ENCODE data around the gene NUP50. TPM values are rescaled to one million over a fixed set of nuclear protein-coding genes. Genes with fewer than 3 reads are reported as not detected.

The NUP50 gene
- total RNA-seq, 1 donor = 96.7 TPM

GRCh38 chr22:45207533-45207932 is 43.8 kb downstream of the NUP50 start:
- no peaks in the 10 kb centered on the region for H3K27me3 ChIP-seq (ENCODE audit: insufficient read depth, low read length)
- no peak overlapping the region for H3K4me3 ChIP-seq (ENCODE audit: low read length)
- no peaks in the 10 kb centered on the region for H3K9me3 ChIP-seq (ENCODE audit: low read depth, low read length)
- H3K4me1 ChIP-seq (ENCODE audit: insufficient read depth, low read length) = peaks cover 8% of the 10 kb centered on the region

DNA sequence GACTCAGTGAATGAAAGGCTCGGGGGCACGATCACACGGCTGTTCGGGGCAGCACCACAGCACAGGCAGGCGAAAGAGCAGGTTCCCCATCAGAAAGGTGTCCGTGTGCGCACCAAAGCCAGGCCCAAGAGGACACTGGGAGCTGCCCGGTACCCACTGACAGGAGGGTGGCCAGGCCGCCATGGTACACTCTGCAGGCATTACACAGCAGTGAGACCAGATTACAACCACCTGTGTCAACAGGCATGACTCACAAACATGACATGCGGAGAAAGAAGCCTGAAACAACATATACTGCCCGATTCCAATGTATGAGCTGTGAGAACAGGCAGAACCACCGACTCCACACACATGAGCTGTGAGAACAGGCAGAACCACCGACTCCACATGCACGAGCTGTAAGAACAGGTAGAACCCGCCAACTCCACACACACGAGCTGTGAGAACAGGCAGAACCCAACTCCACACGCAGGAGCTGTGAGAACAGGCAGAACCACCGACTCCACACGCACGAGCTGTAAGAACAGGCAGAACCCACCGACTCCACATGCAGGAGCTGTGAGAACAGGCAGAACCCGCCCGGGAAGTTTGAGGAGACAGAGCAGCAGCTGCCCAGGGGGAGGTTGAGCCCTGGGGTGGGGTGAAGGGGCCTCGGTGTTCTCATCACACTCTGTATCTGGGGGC is 44.4 kb downstream of the NUP50 start:
- Histone ChIP-seq H3K4me1 (ENCODE audit: insufficient read depth, low read length) (peaks cover 14% of the 10 kb centered on the region), H3K9me3 (ENCODE audit: low read depth, low read length) (no peaks in the 10 kb centered on the region), H3K4me3 (ENCODE audit: low read length) (no peak overlapping the region), H3K27me3 (ENCODE audit: insufficient read depth, low read length) (no peaks in the 10 kb centered on the region)

DNA sequence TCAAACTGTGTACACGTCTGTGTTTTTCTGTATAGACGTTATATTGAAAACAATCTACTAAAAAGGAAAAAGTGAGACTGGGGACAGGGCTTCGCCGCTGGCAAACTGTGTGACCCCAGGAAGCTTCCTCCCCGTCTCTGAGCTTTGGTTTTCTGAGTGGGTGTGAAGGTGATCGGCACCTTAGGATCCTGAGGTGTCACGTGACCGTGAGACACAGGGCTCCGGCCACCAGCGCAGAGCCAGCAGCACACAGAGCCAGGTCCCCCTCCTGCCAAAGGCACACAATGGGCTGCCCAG is 44.9 kb downstream of the NUP50 start:
- no peak overlapping the region for H3K4me3 ChIP-seq (ENCODE audit: low read length)
- H3K9me3 ChIP-seq (ENCODE audit: low read depth, low read length) = no peaks in the 10 kb centered on the region
- H3K4me1 ChIP-seq (ENCODE audit: insufficient read depth, low read length) = peaks cover 19% of the 10 kb centered on the region
- no peaks in the 10 kb centered on the region for H3K27me3 ChIP-seq (ENCODE audit: insufficient read depth, low read length)

GRCh38 chr22:45208993-45209838 is 45.5 kb downstream of the NUP50 start:
- H3K4me1 ChIP-seq (ENCODE audit: insufficient read depth, low read length) = peaks cover 24% of the 10 kb centered on the region
- H3K9me3 ChIP-seq (ENCODE audit: low read depth, low read length) = no peaks in the 10 kb centered on the region
- H3K27me3 ChIP-seq (ENCODE audit: insufficient read depth, low read length) = no peaks in the 10 kb centered on the region
- H3K4me3 ChIP-seq (ENCODE audit: low read length) = no peak overlapping the region

- Histone ChIP-seq H3K4me3 (ENCODE audit: low read length) (no peak overlapping the region), H3K4me1 (ENCODE audit: insufficient read depth, low read length) (peaks cover 32% of the 10 kb centered on the region), H3K9me3 (ENCODE audit: low read depth, low read length) (no peaks in the 10 kb centered on the region), H3K27me3 (ENCODE audit: insufficient read depth, low read length) (no peaks in the 10 kb centered on the region)
Observed at GRCh38 chr22:45210174-45210573, 46.4 kb downstream of the NUP50 start.

DNA sequence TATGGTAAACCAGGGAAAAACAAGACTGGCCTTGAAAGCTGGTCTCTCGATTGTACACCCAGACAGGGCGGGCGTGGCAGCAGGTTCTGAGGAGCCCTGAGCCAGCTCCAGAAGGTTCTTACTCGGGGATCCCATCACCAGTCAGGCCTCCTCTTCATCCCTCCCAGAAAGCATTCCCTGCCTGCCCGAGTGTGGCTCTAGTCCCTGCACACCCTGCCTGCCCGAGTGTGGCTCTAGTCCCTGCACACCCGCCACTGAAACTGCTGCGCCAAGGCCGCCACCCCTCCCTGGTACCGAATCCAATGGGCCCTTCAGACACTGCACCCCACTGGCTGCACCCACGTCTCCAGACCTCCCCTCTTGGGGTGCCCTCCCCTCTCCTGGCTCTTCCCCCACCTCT is 46.9 kb downstream of the NUP50 start:
- peaks cover 32% of the 10 kb centered on the region for H3K4me1 ChIP-seq (ENCODE audit: insufficient read depth, low read length)

GRCh38 chr22:45210991-45211390 is 47.3 kb downstream of the NUP50 start:
- H3K4me1 ChIP-seq (ENCODE audit: insufficient read depth, low read length) = peaks cover 32% of the 10 kb centered on the region

More for the DNA sequence above, 46.9 kb downstream of the NUP50 start:
- Histone ChIP-seq H3K27me3 (ENCODE audit: insufficient read depth, low read length) (no peaks in the 10 kb centered on the region), H3K9me3 (ENCODE audit: low read depth, low read length) (no peaks in the 10 kb centered on the region), H3K4me3 (ENCODE audit: low read length) (no peak overlapping the region)

GRCh38 chr22:45211435-45211834 is 47.7 kb downstream of the NUP50 start:
- H3K4me3 ChIP-seq (ENCODE audit: low read length) = no peak overlapping the region
- H3K27me3 ChIP-seq (ENCODE audit: insufficient read depth, low read length) = no peaks in the 10 kb centered on the region
- H3K9me3 ChIP-seq (ENCODE audit: low read depth, low read length) = no peaks in the 10 kb centered on the region
- H3K4me1 ChIP-seq (ENCODE audit: insufficient read depth, low read length) = peaks cover 32% of the 10 kb centered on the region

More at GRCh38 chr22:45210991-45211390, 47.3 kb downstream of the NUP50 start:
- H3K27me3 ChIP-seq (ENCODE audit: insufficient read depth, low read length) = no peaks in the 10 kb centered on the region
- no peak overlapping the region for H3K4me3 ChIP-seq (ENCODE audit: low read length)
- H3K9me3 ChIP-seq (ENCODE audit: low read depth, low read length) = no peaks in the 10 kb centered on the region

GRCh38 chr22:45211848-45212247 is 48.1 kb downstream of the NUP50 start:
- H3K4me3 ChIP-seq (ENCODE audit: low read length) = no peak overlapping the region
- H3K4me1 ChIP-seq (ENCODE audit: insufficient read depth, low read length) = peaks cover 32% of the 10 kb centered on the region
- no peaks in the 10 kb centered on the region for H3K9me3 ChIP-seq (ENCODE audit: low read depth, low read length)
- H3K27me3 ChIP-seq (ENCODE audit: insufficient read depth, low read length) = no peaks in the 10 kb centered on the region

GRCh38 chr22:45212306-45212709 is 48.6 kb downstream of the NUP50 start:
- no peaks in the 10 kb centered on the region for H3K9me3 ChIP-seq (ENCODE audit: low read depth, low read length)
- H3K4me3 ChIP-seq (ENCODE audit: low read length) = no peak overlapping the region
- peaks cover 32% of the 10 kb centered on the region for H3K4me1 ChIP-seq (ENCODE audit: insufficient read depth, low read length)
- H3K27me3 ChIP-seq (ENCODE audit: insufficient read depth, low read length) = no peaks in the 10 kb centered on the region

GRCh38 chr22:45212992-45213751 is 49.4 kb downstream of the NUP50 start:
- Histone ChIP-seq H3K27me3 (ENCODE audit: insufficient read depth, low read length) (no peaks in the 10 kb centered on the region), H3K4me1 (ENCODE audit: insufficient read depth, low read length) (peaks cover 32% of the 10 kb centered on the region), H3K4me3 (ENCODE audit: low read length) (no peak overlapping the region), H3K9me3 (ENCODE audit: low read depth, low read length) (no peaks in the 10 kb centered on the region)

GRCh38 chr22:45216133-45217003 is 52.6 kb downstream of the NUP50 start:
- no peaks in the 10 kb centered on the region for H3K27me3 ChIP-seq (ENCODE audit: insufficient read depth, low read length)
- H3K4me1 ChIP-seq (ENCODE audit: insufficient read depth, low read length) = peaks cover 53% of the 10 kb centered on the region
- no peaks in the 10 kb centered on the region for H3K9me3 ChIP-seq (ENCODE audit: low read depth, low read length)
- no peak overlapping the region for H3K4me3 ChIP-seq (ENCODE audit: low read length)

DNA sequence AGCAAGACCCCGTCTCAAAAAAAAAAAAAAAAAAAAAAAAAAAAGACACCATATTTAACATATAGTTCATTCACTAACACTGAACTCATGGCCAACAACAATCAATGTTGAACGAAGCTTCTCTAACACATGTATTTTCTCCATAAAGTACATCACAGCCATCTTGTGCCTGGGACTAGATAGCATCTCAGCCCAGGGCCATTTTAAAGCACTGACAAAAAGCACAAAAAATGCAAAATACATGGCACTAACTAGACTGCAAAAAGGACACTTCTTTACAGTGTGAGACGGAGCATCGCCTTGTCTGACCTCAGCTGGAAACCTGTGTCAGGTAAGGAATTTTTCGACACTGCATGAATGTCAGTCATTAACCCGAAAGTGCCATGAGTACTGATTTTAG is 53.6 kb downstream of the NUP50 start:
- no peaks in the 10 kb centered on the region for H3K27me3 ChIP-seq (ENCODE audit: insufficient read depth, low read length)
- H3K4me3 ChIP-seq (ENCODE audit: low read length) = no peak overlapping the region
- peaks cover 57% of the 10 kb centered on the region for H3K4me1 ChIP-seq (ENCODE audit: insufficient read depth, low read length)
- H3K9me3 ChIP-seq (ENCODE audit: low read depth, low read length) = no peaks in the 10 kb centered on the region

DNA sequence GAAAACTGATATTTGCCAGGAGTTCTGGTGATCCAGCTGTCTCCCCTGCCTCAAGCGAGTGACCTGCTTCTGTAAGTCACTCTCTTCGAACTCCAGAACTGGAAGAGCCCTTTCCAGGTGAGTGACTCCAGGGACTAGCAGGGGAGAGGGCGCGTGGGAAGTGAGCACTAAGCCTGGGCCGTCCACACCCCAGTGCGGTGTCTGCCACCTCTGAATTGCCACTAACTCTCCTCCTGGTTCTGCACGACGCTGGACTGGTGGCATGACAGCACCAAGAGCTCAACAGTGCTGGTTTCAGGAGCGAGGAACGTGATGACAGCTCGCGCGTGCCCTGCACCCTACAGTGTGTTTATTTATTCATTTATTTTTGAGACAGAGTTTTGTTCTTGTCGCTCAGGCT is 54.1 kb downstream of the NUP50 start:
- Histone ChIP-seq H3K4me1 (ENCODE audit: insufficient read depth, low read length) (peaks cover 57% of the 10 kb centered on the region), H3K27me3 (ENCODE audit: insufficient read depth, low read length) (no peaks in the 10 kb centered on the region), H3K4me3 (ENCODE audit: low read length) (no peak overlapping the region), H3K9me3 (ENCODE audit: low read depth, low read length) (no peaks in the 10 kb centered on the region)

Data from mononuclear cell (primary cell).